Osteoblast (primary cell): ENCODE data around the gene FCER2. TPM values are rescaled to one million over a fixed set of nuclear protein-coding genes. Genes with fewer than 3 reads are reported as not detected.

Source experiments
- DNase-seq: peaks from one replicate; pipeline ENCODE4 v3.0.0; 2011; ENCODE audit warnings: low spot score, mixed read lengths; ENCODE audit not compliant: insufficient read length; ENCODE audit errors: missing footprints
- H2AFZ ChIP-seq: 2 replicates; pipeline ENCODE4 v1.6.0; 2011; ENCODE audit warnings: mild to moderate bottlenecking, low read length
- H3K27ac ChIP-seq: 2 replicates; pipeline ENCODE4 v1.5.1; 2011; ENCODE audit warnings: mild to moderate bottlenecking, low read depth, low read length, moderate library complexity
- H3K27me3 ChIP-seq: 2 replicates; pipeline ENCODE4 v1.6.0; 2012; ENCODE audit warnings: mild to moderate bottlenecking, control low read depth, inconsistent platforms, low read length, moderate library complexity; ENCODE audit not compliant: insufficient read depth
- H3K36me3 ChIP-seq: 2 replicates; pipeline ENCODE4 v1.5.1; 2011; ENCODE audit warnings: mild to moderate bottlenecking, low read length, control low read depth, moderate library complexity; ENCODE audit not compliant: insufficient read depth
- H3K4me1 ChIP-seq: 2 replicates; pipeline ENCODE4 v1.5.1; 2011; ENCODE audit warnings: mild to moderate bottlenecking, low read length, control low read depth, moderate library complexity; ENCODE audit not compliant: insufficient read depth
- H3K4me2 ChIP-seq: 2 replicates; pipeline ENCODE4 v1.6.0; 2011; ENCODE audit warnings: mild to moderate bottlenecking, low read length; ENCODE audit not compliant: insufficient read depth
- H3K4me3 ChIP-seq: fragments of 200-600 bp; sonication (generic); 3 replicates; pipeline ENCODE4 v1.5.1; 2012; ENCODE audit warnings: mild to moderate bottlenecking, low read length, inconsistent platforms; ENCODE audit not compliant: insufficient read depth
- H3K79me2 ChIP-seq: 2 replicates; pipeline ENCODE4 v1.6.0; 2012; ENCODE audit warnings: mild to moderate bottlenecking, low read length, control low read depth, inconsistent platforms; ENCODE audit not compliant: insufficient read depth
- H3K9me3 ChIP-seq: 2 replicates; pipeline ENCODE4 v1.5.1; 2011; ENCODE audit warnings: low read depth, low read length, control low read depth
- H4K20me1 ChIP-seq: 2 replicates; pipeline ENCODE4 v1.6.0; 2012; ENCODE audit warnings: mild to moderate bottlenecking, low read length, control low read depth; ENCODE audit not compliant: insufficient read depth
- CTCF ChIP-seq: IDR thresholded peaks from 2 replicates; pipeline ENCODE4 v1.5.1; 2011; ENCODE audit warnings: mild to moderate bottlenecking, low read depth, low read length, moderate library complexity; ENCODE audit errors: extremely low read depth
- total RNA-seq: library from RNA; depleted of rRNA; stranded (reverse); fragments of >200 nt; gene quantifications from 2 replicates; pipeline ENCODE4 v1.2.3, GENCODE V29; 2012

Gene FCER2
- total RNA-seq, 1 donor = not detected

GRCh38 chr19:7736148-7736547 is 34.2 kb upstream of the FCER2 start:
- Histone ChIP-seq H3K4me3 (no peak overlapping the region), H3K4me2 (no peak overlapping the region), H2AFZ (no peak overlapping the region), H3K9me3 (no peaks in the 10 kb centered on the region), H3K27me3 (peaks cover 14% of the 10 kb centered on the region), H4K20me1 (no peaks in the 10 kb centered on the region), H3K36me3 (no peaks in the 10 kb centered on the region), H3K27ac (no peak overlapping the region), H3K79me2 (no peaks in the 10 kb centered on the region), H3K4me1 (no peaks in the 10 kb centered on the region)
- no peak for TF ChIP-seq CTCF
- DNase-seq = no peak

- Histone ChIP-seq H3K4me3 (no peak overlapping the region), H2AFZ (no peak overlapping the region), H3K27me3 (peaks cover 24% of the 10 kb centered on the region), H3K4me1 (no peaks in the 10 kb centered on the region), H4K20me1 (no peaks in the 10 kb centered on the region), H3K79me2 (no peaks in the 10 kb centered on the region), H3K36me3 (no peaks in the 10 kb centered on the region), H3K9me3 (no peaks in the 10 kb centered on the region), H3K4me2 (no peak overlapping the region), H3K27ac (no peak overlapping the region)
- no peak for TF ChIP-seq CTCF
- DNase-seq = no peak
These were observed 32.6 kb upstream of the FCER2 start for GRCh38 chr19:7734220-7735203.

GRCh38 chr19:7733376-7733775 is 31.4 kb upstream of the FCER2 start:
- Histone ChIP-seq H2AFZ (no peak overlapping the region), H3K27ac (no peak overlapping the region), H3K27me3 (peaks cover 31% of the 10 kb centered on the region), H3K4me3 (no peak overlapping the region), H3K4me1 (no peaks in the 10 kb centered on the region), H3K36me3 (no peaks in the 10 kb centered on the region), H4K20me1 (no peaks in the 10 kb centered on the region), H3K79me2 (no peaks in the 10 kb centered on the region), H3K9me3 (no peaks in the 10 kb centered on the region), H3K4me2 (no peak overlapping the region)
- TF ChIP-seq CTCF = no peak
- DNase-seq = no peak

GRCh38 chr19:7732045-7732444 is 30.1 kb upstream of the FCER2 start, which contains the start of gene CLEC4G:
Gene CLEC4G, minus strand, starts transcription at chr19:7732110. Its CDS starts 8 bp downstream, at chr19:7732102.
- Histone ChIP-seq H3K79me2 (no peaks in the 10 kb centered on the region), H3K9me3 (no peaks in the 10 kb centered on the region), H4K20me1 (no peaks in the 10 kb centered on the region), H2AFZ (no peak within 1 kb of the TSS), H3K4me1 (no peaks in the 10 kb centered on the region), H3K27ac (no peak within 1 kb of the TSS), H3K4me2 (no peak within 1 kb of the TSS), H3K36me3 (no peaks in the 10 kb centered on the region), H3K27me3 (peaks cover 30% of the 10 kb centered on the region), H3K4me3 (no peak within 1 kb of the TSS)
- no peak for TF ChIP-seq CTCF
- no peak for DNase-seq
